HepG2 (cell line): Measurements from ENCODE around the gene STK11. TPM values are rescaled to one million over a fixed set of nuclear protein-coding genes. Genes with fewer than 3 reads are reported as not detected.
A peak's percentile ranks its signal among the peaks of the same experiment; 100 is the strongest.

ENCODE experiments used
- AGO2 ChIP-seq: fragments of 200-400 bp; formaldehyde crosslinking; optimal IDR thresholded peaks from 2 replicates; pipeline ENCODE3; 2017; ENCODE audit warnings: mild to moderate bottlenecking, low read depth, low read length, moderate library complexity
- BRD4 ChIP-seq: sonication (generic); formaldehyde crosslinking; IDR thresholded peaks from 2 replicates; pipeline ENCODE4 v1.4.0; 2020; ENCODE audit warnings: missing genetic modification reagents
- HNRNPL ChIP-seq: fragments of 200-400 bp; formaldehyde crosslinking; IDR thresholded peaks from 2 replicates; pipeline ENCODE4 v1.6.1; 2017; ENCODE audit warnings: mild to moderate bottlenecking, low read depth, low read length
- HOXA3 ChIP-seq: sonication (generic); formaldehyde crosslinking; IDR thresholded peaks from 2 replicates; pipeline ENCODE4 v1.5.0; 2020; ENCODE audit warnings: missing genetic modification reagents
- KLF6 ChIP-seq: IDR thresholded peaks from 2 replicates; pipeline ENCODE4 v1.8.0; 2016; ENCODE audit warnings: missing biosample characterization, missing genetic modification reagents
- NFATC3 ChIP-seq: sonication (generic); formaldehyde crosslinking; IDR thresholded peaks from 2 replicates; pipeline ENCODE4 v1.5.1; 2020; ENCODE audit warnings: mild to moderate bottlenecking, missing genetic modification reagents
- SAFB2 ChIP-seq: sonication (generic); formaldehyde crosslinking; IDR thresholded peaks from 2 replicates; pipeline ENCODE4 v1.5.1; 2020; ENCODE audit warnings: missing genetic modification reagents, low read depth, mild to moderate bottlenecking, borderline replicate concordance
- SCMH1 ChIP-seq: sonication (generic); formaldehyde crosslinking; IDR thresholded peaks from 2 replicates; pipeline ENCODE4 v1.9.0; 2021; ENCODE audit warnings: missing genetic modification reagents, mild to moderate bottlenecking, borderline replicate concordance
- ZFX ChIP-seq: sonication (generic); formaldehyde crosslinking; IDR thresholded peaks from 2 replicates; pipeline ENCODE4 v1.4.0; 2020; ENCODE audit warnings: mild to moderate bottlenecking, low read depth, missing genetic modification reagents, moderate library complexity
- ZNF33B ChIP-seq: sonication (generic); formaldehyde crosslinking; IDR thresholded peaks from 2 replicates; pipeline ENCODE4 v1.5.1; 2020; ENCODE audit warnings: mild to moderate bottlenecking, missing genetic modification reagents
- ZNF780A ChIP-seq: sonication (generic); formaldehyde crosslinking; IDR thresholded peaks from 2 replicates; pipeline ENCODE4 v1.8.0; 2022; ENCODE audit warnings: mild to moderate bottlenecking, missing genetic modification reagents, moderate library complexity
- ZSCAN25 ChIP-seq: sonication (generic); formaldehyde crosslinking; IDR thresholded peaks from 2 replicates; pipeline ENCODE4 v1.8.0; 2022; ENCODE audit warnings: mild to moderate bottlenecking, missing genetic modification reagents
- polyA plus RNA-seq, 8 experiments: library from polyadenylated mRNA; depleted of rRNA in 3 of 8; stranded (reverse) in 7 of 8; unstranded in 1 of 8; fragments of >200 nt; fragmentation: Illumina TruSeq in 4 of 8; extraction: Trizol in 4 of 8; gene quantifications; 2 replicates each; pipeline versions ENCODE4 v1.2.1 to v1.2.3, GENCODE V29; 2011 to 2016; ENCODE audit warnings: low read depth in 4 of 8, missing spikeins in 1 of 8, mixed read lengths in 1 of 8; ENCODE audit not compliant: insufficient read depth in 1 of 8
- total RNA-seq, 5 experiments: library from RNA; depleted of rRNA; stranded (reverse); fragments of >200 nt; fragmentation: Illumina TruSeq; extraction: Trizol; gene quantifications; 2 replicates each; pipeline ENCODE4 v1.2.3, GENCODE V29; 2016; ENCODE audit warnings: low read depth in 1 of 5
- TF ChIP-seq, protein P1 (sequence below): sonication (generic); formaldehyde crosslinking; IDR thresholded peaks from 2 replicates; pipeline ENCODE4 v1.5.0; 2020; ENCODE audit warnings: mild to moderate bottlenecking, missing genetic modification reagents, borderline replicate concordance
- TF ChIP-seq, protein P2 (sequence below): sonication (generic); formaldehyde crosslinking; IDR thresholded peaks from 2 replicates; pipeline ENCODE4 v1.5.0; 2020; ENCODE audit warnings: missing genetic modification reagents
- TF ChIP-seq, protein P3 (sequence below): sonication (generic); formaldehyde crosslinking; IDR thresholded peaks from 2 replicates; pipeline ENCODE4 v1.4.0; 2020; ENCODE audit warnings: low read depth, mild to moderate bottlenecking, missing genetic modification reagents
- TF ChIP-seq, protein P4 (sequence below): sonication (generic); formaldehyde crosslinking; IDR thresholded peaks from 2 replicates; pipeline ENCODE4 v1.5.0; 2020; ENCODE audit warnings: missing genetic modification reagents
- TF ChIP-seq, protein P5 (sequence below): sonication (generic); formaldehyde crosslinking; IDR thresholded peaks from 2 replicates; pipeline ENCODE4 v1.9.0; 2021; ENCODE audit warnings: missing genetic modification reagents, borderline replicate concordance

Gene STK11
- total and polyA plus RNA-seq, 2 of the 13 experiments (the other 11 are each of a cell fraction or from before 2014, with no cell fraction given): 27.5 to 43.6 TPM

DNA sequence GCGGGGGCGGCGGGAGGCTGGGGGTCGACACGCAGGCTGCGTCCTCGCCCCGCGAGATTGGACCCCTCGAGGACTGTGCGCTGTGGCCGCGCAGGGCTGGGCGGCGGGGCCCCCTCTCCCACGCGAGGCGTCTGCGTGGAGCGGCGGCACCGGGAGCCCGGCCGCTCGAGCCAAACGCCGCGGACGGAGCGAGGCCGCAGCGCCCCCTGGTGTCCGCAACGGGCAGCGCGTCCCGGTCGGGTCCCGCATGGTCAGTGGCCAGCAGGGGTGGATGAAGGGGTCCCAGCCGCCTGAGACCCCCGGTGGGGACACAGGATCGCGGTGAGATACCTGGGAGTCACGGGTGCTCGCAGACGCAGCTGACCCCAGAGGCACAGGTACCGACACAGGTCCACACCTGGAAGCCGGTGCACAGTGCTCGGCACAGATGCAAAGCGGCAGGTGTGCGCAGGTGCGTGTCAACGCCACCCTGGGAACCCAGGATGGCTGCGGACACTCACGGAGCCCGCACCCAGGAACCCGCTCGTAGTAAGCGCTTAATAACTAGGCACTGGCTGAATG, 61.4 kb downstream of the STK11 start (continued):
- TF ChIP-seq, protein P1, sequence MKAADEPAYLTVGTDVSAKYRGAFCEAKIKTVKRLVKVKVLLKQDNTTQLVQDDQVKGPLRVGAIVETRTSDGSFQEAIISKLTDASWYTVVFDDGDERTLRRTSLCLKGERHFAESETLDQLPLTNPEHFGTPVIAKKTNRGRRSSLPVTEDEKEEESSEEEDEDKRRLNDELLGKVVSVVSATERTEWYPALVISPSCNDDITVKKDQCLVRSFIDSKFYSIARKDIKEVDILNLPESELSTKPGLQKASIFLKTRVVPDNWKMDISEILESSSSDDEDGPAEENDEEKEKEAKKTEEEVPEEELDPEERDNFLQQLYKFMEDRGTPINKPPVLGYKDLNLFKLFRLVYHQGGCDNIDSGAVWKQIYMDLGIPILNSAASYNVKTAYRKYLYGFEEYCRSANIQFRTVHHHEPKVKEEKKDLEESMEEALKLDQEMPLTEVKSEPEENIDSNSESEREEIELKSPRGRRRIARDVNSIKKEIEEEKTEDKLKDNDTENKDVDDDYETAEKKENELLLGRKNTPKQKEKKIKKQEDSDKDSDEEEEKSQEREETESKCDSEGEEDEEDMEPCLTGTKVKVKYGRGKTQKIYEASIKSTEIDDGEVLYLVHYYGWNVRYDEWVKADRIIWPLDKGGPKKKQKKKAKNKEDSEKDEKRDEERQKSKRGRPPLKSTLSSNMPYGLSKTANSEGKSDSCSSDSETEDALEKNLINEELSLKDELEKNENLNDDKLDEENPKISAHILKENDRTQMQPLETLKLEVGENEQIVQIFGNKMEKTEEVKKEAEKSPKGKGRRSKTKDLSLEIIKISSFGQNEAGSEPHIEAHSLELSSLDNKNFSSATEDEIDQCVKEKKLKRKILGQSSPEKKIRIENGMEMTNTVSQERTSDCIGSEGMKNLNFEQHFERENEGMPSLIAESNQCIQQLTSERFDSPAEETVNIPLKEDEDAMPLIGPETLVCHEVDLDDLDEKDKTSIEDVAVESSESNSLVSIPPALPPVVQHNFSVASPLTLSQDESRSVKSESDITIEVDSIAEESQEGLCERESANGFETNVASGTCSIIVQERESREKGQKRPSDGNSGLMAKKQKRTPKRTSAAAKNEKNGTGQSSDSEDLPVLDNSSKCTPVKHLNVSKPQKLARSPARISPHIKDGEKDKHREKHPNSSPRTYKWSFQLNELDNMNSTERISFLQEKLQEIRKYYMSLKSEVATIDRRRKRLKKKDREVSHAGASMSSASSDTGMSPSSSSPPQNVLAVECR (CRISPR knock-in tag): peak; percentile 64
- TF ChIP-seq HOXA3 (CRISPR knock-in tag): peak; percentile 44
- TF ChIP-seq ZSCAN25 (CRISPR knock-in tag): peak; percentile 97
- TF ChIP-seq, protein P2, sequence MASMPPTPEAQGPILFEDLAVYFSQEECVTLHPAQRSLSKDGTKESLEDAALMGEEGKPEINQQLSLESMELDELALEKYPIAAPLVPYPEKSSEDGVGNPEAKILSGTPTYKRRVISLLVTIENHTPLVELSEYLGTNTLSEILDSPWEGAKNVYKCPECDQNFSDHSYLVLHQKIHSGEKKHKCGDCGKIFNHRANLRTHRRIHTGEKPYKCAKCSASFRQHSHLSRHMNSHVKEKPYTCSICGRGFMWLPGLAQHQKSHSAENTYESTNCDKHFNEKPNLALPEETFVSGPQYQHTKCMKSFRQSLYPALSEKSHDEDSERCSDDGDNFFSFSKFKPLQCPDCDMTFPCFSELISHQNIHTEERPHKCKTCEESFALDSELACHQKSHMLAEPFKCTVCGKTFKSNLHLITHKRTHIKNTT (CRISPR knock-in tag): no peak
- TF ChIP-seq ZFX (CRISPR knock-in tag): 0 out of 2 replicates have a peak, but pooled peaks have one; percentile 35
- TF ChIP-seq, protein P3, sequence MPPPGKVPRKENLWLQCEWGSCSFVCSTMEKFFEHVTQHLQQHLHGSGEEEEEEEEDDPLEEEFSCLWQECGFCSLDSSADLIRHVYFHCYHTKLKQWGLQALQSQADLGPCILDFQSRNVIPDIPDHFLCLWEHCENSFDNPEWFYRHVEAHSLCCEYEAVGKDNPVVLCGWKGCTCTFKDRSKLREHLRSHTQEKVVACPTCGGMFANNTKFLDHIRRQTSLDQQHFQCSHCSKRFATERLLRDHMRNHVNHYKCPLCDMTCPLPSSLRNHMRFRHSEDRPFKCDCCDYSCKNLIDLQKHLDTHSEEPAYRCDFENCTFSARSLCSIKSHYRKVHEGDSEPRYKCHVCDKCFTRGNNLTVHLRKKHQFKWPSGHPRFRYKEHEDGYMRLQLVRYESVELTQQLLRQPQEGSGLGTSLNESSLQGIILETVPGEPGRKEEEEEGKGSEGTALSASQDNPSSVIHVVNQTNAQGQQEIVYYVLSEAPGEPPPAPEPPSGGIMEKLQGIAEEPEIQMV: 0 out of 2 replicates have a peak, but pooled peaks have one; percentile 59
- no peak for TF ChIP-seq SCMH1
- 0 out of 2 replicates have a peak, but pooled peaks have one; percentile 13 for TF ChIP-seq SAFB2
- TF ChIP-seq, protein P4, sequence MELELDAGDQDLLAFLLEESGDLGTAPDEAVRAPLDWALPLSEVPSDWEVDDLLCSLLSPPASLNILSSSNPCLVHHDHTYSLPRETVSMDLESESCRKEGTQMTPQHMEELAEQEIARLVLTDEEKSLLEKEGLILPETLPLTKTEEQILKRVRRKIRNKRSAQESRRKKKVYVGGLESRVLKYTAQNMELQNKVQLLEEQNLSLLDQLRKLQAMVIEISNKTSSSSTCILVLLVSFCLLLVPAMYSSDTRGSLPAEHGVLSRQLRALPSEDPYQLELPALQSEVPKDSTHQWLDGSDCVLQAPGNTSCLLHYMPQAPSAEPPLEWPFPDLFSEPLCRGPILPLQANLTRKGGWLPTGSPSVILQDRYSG: 0 out of 2 replicates have a peak, but pooled peaks have one; percentile 59
- no peak for TF ChIP-seq BRD4 (CRISPR knock-in tag)
- TF ChIP-seq HNRNPL: no peak
- no peak for TF ChIP-seq ZNF780A
- TF ChIP-seq NFATC3 (CRISPR knock-in tag): no peak
- no peak for TF ChIP-seq ZNF33B (CRISPR knock-in tag)
- no peak for TF ChIP-seq AGO2
- no peak for TF ChIP-seq KLF6 (CRISPR knock-in tag)
- TF ChIP-seq, protein P5, sequence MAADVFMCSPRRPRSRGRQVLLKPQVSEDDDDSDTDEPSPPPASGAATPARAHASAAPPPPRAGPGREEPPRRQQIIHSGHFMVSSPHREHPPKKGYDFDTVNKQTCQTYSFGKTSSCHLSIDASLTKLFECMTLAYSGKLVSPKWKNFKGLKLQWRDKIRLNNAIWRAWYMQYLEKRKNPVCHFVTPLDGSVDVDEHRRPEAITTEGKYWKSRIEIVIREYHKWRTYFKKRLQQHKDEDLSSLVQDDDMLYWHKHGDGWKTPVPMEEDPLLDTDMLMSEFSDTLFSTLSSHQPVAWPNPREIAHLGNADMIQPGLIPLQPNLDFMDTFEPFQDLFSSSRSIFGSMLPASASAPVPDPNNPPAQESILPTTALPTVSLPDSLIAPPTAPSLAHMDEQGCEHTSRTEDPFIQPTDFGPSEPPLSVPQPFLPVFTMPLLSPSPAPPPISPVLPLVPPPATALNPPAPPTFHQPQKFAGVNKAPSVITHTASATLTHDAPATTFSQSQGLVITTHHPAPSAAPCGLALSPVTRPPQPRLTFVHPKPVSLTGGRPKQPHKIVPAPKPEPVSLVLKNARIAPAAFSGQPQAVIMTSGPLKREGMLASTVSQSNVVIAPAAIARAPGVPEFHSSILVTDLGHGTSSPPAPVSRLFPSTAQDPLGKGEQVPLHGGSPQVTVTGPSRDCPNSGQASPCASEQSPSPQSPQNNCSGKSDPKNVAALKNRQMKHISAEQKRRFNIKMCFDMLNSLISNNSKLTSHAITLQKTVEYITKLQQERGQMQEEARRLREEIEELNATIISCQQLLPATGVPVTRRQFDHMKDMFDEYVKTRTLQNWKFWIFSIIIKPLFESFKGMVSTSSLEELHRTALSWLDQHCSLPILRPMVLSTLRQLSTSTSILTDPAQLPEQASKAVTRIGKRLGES (CRISPR knock-in tag): no peak
